ENCODE measurements around the gene TCEAL5. TPM values are rescaled to one million over a fixed set of nuclear protein-coding genes. Genes with fewer than 3 reads are reported as not detected.
"Not testable (repeated sequence)": the region's sequence is repeated elsewhere in the genome, so short reads cannot be mapped to it uniquely, and the experiment has no call there.

Gene TCEAL5
- polyA plus RNA-seq (ENCODE audit: insufficient read length in 3 of 3), result 10 to 100 TPM; 14.7 to 17.3 (median 17.0) TPM

GRCh38 chrX:103276581-103277002, at the start of gene TCEAL5:
Gene TCEAL5 (minus strand): TSS chrX:103276750. CDS start chrX:103274563, 2,187 bp downstream.
- DNase-seq (ENCODE audit: low read depth in 3 of 3, low spot score in 2 of 3), result no peak

- no peak for DNase-seq (ENCODE audit: low read depth in 3 of 3, low spot score in 2 of 3)
These were observed 34.8 kb upstream of the TCEAL5 start for GRCh38 chrX:103311399-103311780.

DNA sequence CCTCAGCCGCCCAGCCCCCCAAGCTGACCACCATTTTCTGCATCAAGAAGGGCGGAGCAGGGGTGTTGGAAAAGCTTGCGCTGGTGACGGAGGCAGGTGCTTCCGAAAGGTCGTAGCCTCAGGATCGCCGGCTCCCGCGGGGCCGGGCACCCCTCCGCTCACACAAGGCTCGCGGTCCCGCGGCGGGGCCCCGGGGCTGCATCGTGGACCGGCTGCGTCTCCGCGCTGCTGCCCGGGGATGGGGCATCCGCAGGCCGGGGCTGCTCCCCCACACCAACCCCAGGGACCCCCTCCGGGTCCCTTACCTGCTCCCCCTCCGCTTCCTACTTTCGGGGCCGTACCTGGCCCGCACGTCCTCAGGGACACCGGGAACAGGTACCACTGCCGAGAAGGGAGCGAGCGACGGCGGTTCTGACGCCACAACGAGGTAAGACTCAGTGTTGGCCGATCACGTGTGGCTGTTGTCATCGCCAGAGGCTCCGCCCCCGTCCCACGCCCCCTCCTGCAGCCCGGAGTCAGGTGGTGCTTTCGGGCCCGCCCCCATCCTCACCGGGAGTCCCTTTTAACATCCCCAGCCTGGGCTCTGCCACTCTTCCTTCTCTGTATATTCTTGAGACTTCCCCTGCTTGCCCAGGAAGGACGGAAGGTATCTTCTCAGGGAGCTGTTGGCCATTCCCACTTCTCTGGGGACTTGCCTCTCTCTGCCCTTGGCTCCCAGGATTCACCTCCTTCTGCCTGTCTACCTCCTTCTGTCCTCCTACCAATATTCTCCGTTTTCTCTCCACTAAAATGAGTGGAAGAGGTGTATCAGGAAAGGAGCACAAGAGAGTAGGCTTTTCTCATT, 34.2 kb upstream of the TCEAL5 start, which contains the start of gene BEX2:
Gene BEX2 (minus strand): TSS at position 436 of the 844 bp plus-strand sequence. CDS start 1,014 bp downstream, outside the sequence.
- DNase-seq (ENCODE audit: low read depth in 3 of 3, low spot score in 2 of 3), result no peak

- DNase-seq (ENCODE audit: low read depth in 3 of 3, low spot score in 2 of 3), result no peak
These were observed 33.5 kb upstream of the TCEAL5 start for GRCh38 chrX:103309860-103310554.

DNA sequence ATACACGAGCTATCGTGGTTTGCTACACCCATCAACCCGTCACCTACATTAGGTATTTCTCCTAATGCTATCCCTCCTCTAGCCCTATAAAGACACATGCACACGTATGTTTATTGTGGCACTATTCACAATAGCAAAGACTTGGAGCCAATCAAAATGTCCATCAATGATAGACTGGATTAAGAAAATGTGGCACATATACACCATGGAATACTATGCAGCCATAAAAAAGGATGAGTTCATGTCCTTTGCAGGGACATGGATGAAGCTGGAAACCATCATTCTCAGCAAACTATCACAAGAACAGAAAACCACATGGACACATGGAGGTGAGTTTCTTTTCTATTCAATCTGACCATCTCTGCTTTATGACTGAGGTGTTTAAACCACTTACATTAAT, 29.1 kb upstream of the TCEAL5 start:
- not testable (repeated sequence) for DNase-seq (ENCODE audit: low read depth in 3 of 3, low spot score in 2 of 3)

- DNase-seq (ENCODE audit: low read depth in 3 of 3, low spot score in 2 of 3), result no peak
These were observed 28.2 kb upstream of the TCEAL5 start for GRCh38 chrX:103304705-103305104.

DNA sequence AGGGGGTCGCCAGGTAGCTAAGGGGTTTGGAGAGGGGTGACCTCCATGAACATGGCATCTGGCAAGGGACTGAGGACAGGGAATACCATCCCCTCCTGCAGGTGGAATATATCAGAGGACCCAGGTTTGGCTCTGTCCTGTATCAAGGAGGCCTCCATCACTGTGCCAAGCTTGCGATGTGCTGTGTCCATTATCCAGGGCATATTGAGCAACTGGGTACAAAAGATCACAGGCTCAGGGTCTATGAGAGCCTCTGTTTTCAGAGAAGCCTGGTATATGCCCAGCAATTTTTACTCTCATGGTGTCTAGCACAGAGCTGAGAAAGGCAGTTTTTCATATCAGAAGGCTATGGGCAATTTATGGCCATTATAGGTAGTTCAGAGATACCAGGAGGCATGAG, 16.6 kb upstream of the TCEAL5 start:
- no peak for DNase-seq (ENCODE audit: low read depth in 3 of 3, low spot score in 2 of 3)

DNA sequence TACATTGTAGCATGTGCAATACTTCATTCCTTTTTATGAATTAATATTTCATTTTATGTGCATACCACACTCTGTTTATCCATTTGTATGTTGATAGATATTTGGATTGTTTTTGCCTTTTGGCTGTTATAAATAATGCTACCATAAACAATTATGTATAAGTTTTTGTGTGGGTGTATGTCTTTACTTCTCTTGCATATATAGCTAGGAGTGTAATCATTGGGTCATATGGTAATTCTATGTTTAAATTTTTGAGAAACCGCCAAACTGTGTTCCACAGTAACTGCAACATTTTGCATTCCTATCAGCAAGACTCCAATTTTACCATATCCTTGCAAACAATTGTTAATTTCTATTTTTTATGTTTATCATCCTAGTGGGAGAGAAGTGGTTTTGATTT, 3.1 kb upstream of the TCEAL5 start:
- DNase-seq (ENCODE audit: low read depth in 3 of 3, low spot score in 2 of 3), result no peak

GRCh38 chrX:103275947-103276567, 493 bp downstream of the TCEAL5 start:
- DNase-seq (ENCODE audit: low read depth in 3 of 3, low spot score in 2 of 3), result no peak

DNA sequence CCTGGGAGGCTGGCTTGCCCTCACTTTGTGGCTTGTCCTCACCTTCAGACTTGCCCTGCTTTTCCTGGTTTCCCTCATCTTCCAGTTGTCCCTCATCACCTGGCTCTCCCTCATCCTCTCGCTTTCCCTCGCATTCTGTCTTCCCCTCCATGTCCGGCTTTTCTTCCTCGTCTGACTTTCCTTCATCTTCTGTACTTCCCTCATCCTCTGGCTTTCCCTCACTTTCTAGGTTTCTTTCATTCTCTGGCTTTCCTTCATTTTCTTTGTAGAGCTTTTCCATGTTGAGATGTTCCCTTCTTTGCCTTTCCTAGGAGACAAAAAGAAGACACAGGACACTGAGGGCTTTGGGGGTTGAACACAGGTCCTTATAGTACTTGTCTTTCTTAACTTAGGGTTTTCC, 2.3 kb downstream of the TCEAL5 start:
- DNase-seq (ENCODE audit: low read depth in 3 of 3, low spot score in 2 of 3), result no peak

- DNase-seq (ENCODE audit: low read depth in 3 of 3, low spot score in 2 of 3), result no peak
These were observed 18.3 kb downstream of the TCEAL5 start for GRCh38 chrX:103258275-103258674.

- no peak for DNase-seq (ENCODE audit: low read depth in 3 of 3, low spot score in 2 of 3)
These were observed 19.9 kb downstream of the TCEAL5 start for GRCh38 chrX:103256651-103257050.

- peak in 1 of 3 donors; percentile 64 for DNase-seq (ENCODE audit: low read depth in 3 of 3, low spot score in 2 of 3)
These were observed 21.5 kb downstream of the TCEAL5 start, which contains the start of gene TCEAL8 for GRCh38 chrX:103254921-103255493. Gene TCEAL8 (minus strand): TSS chrX:103255155. CDS start chrX:103253979, 1,176 bp downstream.

- no peak for DNase-seq (ENCODE audit: low read depth in 3 of 3, low spot score in 2 of 3)
These were observed 22.3 kb downstream of the TCEAL5 start for GRCh38 chrX:103254171-103254824.

DNA sequence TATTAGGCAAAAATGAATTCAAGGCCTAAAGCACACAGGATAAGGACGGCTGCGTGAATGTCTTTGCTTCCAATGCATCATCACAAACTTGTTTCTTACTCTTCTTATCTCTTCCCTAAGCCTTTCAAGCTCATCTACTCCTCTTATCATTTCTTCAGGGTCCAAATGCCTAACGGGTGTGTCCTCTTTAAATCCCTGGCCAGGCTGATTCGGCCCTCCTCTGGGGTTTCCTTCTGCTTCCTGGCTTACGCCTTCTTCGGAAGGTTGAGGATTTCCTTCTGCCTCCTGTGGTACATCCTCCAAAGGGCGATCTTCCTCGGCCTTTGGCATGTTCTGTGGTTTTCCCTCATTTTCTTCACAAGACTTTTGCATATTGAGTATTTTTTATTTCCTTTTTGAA, 22.9 kb downstream of the TCEAL5 start:
- no peak for DNase-seq (ENCODE audit: low read depth in 3 of 3, low spot score in 2 of 3)

DNA sequence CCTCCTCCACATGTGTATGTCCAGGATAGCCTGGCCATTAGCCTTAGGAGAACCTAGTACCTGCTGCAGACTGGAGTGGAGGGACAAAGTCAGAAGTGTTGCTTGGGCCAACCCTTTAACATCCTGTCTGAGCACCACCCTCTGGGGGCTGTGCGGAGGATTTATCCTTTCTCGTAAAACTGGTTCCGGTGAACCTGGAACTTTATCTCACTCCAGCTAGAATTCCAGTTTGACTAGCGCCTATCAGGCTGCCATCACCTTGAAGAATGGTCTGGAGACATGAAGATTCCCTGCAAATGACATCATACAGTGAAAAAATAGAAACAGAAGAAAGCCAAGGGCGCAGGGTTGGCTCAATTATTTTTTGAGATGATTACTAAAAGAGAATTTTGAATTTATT, 25.6 kb downstream of the TCEAL5 start:
- DNase-seq (ENCODE audit: low read depth in 3 of 3, low spot score in 2 of 3), result no peak

DNA sequence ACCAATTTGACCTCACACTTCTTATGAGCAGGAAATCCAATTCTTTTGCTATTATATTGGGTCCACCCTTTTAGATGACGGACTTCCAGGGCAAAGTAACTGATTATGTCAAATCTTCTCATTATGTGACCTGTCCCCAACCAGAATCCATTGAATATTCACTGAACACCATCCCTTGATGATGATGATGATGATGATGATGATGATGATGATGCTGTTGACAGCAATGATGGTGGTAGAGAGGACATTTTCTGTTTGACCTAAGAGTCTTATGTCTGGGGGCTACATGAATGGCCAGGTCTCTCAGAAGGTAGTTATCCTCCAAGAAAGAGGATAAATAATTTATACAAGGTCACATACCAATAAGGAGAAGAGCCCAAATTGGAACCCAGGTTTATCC, 26.7 kb downstream of the TCEAL5 start:
- no peak for DNase-seq (ENCODE audit: low read depth in 3 of 3, low spot score in 2 of 3)

DNA sequence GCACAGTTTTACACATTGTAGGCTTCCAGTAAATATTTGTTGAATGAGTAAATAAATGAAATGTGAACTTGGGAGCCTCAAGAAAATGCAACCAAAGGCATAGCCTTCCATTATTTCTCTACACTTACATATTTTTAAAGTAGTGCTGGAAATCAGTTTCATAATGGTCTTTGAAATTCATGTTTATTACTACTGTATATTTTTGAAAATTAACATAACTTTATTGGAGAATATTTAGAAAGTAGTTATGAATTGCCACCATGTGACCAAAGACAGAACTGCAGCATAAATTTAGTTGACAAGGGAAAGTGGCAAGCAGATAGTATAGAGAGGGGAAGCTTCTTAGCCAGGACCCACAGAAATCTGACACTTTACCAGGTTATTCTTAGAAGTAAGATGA, 28.0 kb downstream of the TCEAL5 start:
- no peak for DNase-seq (ENCODE audit: low read depth in 3 of 3, low spot score in 2 of 3)

GRCh38 chrX:103240155-103240554, 36.4 kb downstream of the TCEAL5 start:
- no peak for DNase-seq (ENCODE audit: low read depth in 3 of 3, low spot score in 2 of 3)

DNA sequence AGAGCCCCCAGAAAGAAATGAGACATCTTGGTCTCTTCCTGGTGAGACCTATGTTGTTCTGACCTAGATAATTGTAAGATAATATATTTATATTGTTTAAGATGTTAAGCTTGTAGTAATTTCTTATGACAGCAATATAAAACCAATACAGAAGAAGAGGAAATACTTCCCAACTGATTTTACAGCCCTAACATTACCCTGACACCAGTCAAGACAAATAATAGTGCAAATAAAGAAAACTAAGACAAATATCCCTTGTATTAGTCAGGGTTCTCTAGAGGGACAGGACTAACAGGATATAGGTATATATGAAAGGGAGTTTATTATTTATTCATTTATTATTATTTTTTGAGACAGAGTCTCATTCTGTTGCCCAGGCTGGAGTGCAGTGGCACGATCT, 40.3 kb downstream of the TCEAL5 start:
- DNase-seq (ENCODE audit: low read depth in 3 of 3, low spot score in 2 of 3), result no peak

Data from right renal cortex interstitium (tissue), 3 donors.